Measurements from ENCODE around the gene PRPH.

Gene PRPH

GRCh38 chr12:49347311-49348193 lies 52.6 kb downstream of the PRPH start:
- H3K4me1 ChIP-seq (ENCODE audit: insufficient read depth, insufficient read length): peaks cover 13% of the 10 kb centered on the region
- H3K4me3 ChIP-seq (ENCODE audit: insufficient read length, low read depth): peak overlapping the region; percentile 49
- H3K27me3 ChIP-seq (ENCODE audit: insufficient read depth, insufficient read length): peaks cover 69% of the 10 kb centered on the region
- DNase-seq (ENCODE audit: low read depth, low spot score): no peak
- no peak for TF ChIP-seq YY1 (IDR thresholded peaks at IDR 0.05; ENCODE audit: insufficient read depth, insufficient read length)
- TF ChIP-seq SUZ12 (IDR thresholded peaks at IDR 0.05; ENCODE audit: extremely low read depth, insufficient read depth, insufficient read length): no peak
- TF ChIP-seq ZNF274 (IDR thresholded peaks at IDR 0.05; ENCODE audit: low read depth, low read length): no peak
- peak overlapping the region; percentile 65 for H3K9ac ChIP-seq (ENCODE audit: insufficient read length, low read depth)
- H3K9me3 ChIP-seq (ENCODE audit: insufficient read depth, low read length): no peaks in the 10 kb centered on the region
- no peaks in the 10 kb centered on the region for H3K36me3 ChIP-seq (ENCODE audit: insufficient read depth, insufficient read length, low read length)

Measured in NT2/D1 (cell line).